ENCODE results near the gene CSF1R.

CSF1R gene

DNA sequence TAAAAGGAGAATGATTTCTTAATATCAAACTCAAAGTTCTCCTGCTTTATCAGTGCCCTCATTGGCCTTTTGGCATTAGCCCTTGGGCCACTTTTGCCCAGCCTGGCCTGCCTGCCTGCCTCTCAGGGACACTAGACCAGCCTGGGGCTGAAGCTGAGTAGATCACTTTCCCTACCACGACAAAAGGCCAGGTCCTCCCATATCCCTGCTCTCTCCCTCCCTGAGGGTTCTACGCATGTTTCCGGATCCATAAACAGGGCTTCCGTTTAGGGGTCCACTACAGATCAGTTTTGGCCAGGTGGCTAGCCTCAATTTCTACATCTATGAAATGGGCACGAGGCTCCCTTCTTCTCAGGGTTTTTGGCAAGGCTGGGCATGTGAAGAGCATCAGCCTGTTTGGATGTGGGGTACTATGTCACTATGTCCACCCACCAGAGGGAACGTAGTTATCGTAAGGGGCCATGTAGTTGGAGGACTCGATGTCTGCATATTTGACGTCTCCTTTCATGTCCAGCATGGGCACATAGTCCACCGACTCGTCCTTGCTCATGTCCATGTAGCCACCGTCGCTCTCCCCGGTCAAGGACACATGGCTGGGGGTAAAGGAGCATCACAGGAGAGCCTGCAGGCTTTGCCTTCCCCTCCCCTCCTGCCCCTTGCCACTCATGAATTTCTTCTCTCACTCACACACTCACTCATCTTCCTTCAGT, 35.2 kb upstream of the CSF1R start:
- in situ Hi-C loops (cut with HindIII; ENCODE audit: low sequenced_read_pairs): no loop called here

DNA sequence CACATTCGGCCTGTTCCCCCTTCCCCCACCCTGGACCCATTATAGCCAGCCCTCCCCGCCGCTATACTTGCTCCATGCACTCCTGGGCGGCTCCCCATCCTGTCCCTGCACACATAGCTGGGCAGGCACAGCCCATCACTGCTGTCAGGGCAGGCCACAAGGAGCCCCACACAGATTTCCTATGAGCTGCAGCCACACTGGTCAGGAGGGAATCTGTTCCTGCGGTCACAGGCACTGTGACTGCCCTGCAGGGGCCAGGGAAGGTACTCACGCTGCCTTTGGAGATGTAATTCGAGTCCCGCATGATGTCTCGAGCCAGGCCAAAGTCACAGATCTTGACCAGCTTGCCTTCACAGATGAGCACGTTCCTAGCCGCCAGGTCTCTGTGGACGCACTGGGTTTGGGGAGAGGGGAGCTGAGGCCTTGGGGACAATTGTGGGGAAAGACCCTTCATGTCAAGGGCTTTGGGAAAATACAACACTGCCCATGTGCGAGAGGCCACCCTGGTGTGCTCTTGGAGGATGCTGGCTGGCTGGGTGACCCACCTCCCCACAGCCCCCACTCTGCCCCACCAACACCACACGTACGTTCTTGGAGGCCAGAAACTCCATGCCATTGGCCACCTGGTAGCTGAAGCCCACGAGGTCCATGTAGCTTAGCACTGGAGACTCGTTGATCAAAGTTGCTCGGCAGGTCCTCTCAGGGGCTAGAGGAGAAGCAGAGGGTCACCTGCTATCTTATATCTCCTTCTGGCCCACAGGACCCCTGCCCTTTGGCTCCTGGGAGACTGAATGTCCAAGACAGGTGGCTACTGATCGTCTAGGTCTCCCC, 34.5 kb upstream of the CSF1R start:
- in situ Hi-C loops (cut with HindIII; ENCODE audit: low sequenced_read_pairs): no loop called here

GRCh38 chr5:150120062-150120441, 33.7 kb upstream of the CSF1R start:
- in situ Hi-C loops (cut with HindIII; ENCODE audit: low sequenced_read_pairs): no loop called here

- in situ Hi-C loops (cut with HindIII; ENCODE audit: low sequenced_read_pairs): no loop called here
Observed at GRCh38 chr5:150119421-150120061, 33.2 kb upstream of the CSF1R start.

- in situ Hi-C loops (cut with HindIII; ENCODE audit: low sequenced_read_pairs): no loop called here
Observed at GRCh38 chr5:150118561-150119229, 32.3 kb upstream of the CSF1R start.

DNA sequence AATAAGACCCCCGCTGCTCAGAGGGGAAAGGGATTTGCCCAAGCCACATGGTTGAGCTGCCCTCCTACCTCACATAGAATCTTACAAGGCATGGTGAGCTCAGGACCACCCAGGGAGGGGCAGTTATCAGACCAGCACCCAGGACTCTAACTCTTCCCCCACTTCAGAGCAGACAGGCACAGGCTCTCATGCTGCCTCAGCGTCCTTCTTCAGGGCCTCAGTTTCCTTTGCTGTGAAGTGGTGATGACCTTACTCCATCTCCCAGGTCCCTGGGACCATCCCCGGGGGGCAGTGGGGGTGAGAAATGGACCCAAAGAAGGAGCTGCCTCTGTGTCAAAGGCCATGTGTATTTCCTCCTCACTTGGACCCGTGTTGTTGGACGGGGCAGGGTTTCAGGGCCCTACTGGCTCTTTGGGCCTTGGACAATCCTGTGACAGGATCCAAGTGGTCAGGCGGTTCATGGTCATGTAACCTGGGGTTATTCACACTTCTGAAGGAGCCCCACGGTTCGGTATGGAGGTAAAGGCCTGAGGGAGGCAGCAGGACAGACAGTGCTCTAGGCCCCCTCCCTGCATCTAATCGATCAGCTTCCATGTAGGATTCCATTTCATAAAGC, 31.7 kb upstream of the CSF1R start:
- in situ Hi-C loops (cut with HindIII; ENCODE audit: low sequenced_read_pairs): no loop called here

- in situ Hi-C loops (cut with HindIII; ENCODE audit: low sequenced_read_pairs): no loop called here
Observed at GRCh38 chr5:150116667-150117400, 30.5 kb upstream of the CSF1R start.

DNA sequence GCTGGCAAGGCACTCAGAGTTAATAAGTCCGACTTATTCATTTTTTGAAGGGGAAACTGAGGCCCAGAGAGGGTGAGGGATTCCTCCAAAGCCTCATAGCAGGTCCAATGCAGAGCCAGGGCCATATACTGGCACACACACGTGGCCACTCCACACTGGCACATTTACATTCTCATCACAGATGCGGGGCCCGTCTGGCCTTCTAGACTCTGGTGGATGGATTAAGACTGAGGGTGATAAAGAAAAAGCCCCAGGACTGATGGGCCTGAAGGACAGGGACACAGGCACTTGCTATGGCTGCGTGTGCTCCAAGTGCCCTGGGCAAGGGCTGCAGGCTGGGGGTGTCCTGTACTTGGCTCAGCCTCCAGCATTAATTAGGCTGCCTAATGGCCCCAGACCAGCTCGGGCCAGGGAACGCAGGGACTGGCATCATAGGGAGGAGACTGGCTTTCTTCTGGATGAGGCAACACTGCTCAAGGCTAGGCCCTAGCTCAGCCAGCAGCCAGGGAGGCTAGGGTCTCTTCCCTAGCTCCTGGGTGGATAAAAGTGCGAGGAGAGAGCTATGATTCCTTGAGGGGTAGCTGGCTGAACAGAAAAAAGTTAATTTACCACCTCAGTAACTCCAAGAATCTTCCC, 28.5 kb upstream of the CSF1R start:
- in situ Hi-C loops (cut with HindIII; ENCODE audit: low sequenced_read_pairs): no loop called here

DNA sequence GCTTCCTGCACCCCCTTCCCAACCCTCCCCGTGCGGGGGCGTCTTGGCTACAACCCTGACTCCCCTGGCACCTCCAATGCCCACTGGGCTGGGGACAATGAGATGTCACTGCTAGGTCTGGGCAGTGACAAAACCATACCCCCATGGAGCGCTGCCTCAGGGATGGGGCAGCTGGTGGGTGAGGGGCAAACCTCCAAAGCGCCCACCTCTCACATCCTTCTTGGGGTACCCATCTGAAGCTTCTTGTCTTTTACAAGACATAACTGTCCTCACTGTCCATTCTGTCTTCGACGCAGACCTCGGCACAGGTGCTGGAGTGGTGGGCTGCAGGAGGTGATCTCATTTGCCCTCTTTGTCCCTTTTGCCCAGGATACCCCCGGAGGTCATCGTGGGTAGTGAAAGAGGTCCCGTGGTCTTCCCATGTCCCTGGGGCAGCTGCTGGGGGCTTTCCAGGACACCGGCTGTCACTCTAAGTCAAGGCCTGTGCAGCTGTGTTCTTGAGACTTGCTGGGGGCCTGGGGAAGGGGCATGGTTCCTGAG, 27.8 kb upstream of the CSF1R start:
- in situ Hi-C loops (cut with HindIII; ENCODE audit: low sequenced_read_pairs): no loop called here

DNA sequence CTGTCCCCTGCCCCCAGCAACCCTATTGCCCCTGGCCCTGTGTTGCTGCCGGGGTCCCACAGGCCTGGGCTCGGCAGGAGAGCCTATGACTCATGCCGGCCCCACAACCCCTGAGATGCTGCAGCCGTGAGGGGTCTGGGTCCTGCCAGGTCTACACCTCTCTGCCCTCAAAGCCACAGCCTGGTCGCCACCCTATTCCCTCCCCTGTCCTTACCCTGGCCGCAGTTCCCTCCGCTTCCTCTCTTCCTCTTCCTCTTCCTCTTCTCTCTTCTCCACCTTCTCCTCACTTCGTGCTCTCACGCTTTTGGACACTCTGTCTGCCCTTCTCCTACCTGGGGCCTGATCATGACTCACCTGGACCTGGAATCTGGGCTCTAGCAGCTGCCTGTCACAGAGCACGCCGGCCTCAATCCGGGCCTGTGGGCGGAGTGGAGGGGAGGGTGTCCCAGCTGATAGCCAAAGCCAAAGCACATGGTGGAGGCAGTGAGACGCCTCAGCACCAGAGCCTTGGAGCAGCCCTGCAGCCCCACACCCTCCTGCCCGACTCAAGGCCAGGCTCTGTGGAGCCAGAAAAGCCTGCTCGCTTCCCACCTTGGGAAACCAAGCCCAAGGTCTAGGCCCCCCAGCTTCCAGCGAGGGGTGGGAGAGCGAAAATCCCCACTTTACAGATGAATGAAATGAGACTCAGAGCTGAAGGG, 26.8 kb upstream of the CSF1R start:
- in situ Hi-C loops (cut with HindIII; ENCODE audit: low sequenced_read_pairs): no loop called here

DNA sequence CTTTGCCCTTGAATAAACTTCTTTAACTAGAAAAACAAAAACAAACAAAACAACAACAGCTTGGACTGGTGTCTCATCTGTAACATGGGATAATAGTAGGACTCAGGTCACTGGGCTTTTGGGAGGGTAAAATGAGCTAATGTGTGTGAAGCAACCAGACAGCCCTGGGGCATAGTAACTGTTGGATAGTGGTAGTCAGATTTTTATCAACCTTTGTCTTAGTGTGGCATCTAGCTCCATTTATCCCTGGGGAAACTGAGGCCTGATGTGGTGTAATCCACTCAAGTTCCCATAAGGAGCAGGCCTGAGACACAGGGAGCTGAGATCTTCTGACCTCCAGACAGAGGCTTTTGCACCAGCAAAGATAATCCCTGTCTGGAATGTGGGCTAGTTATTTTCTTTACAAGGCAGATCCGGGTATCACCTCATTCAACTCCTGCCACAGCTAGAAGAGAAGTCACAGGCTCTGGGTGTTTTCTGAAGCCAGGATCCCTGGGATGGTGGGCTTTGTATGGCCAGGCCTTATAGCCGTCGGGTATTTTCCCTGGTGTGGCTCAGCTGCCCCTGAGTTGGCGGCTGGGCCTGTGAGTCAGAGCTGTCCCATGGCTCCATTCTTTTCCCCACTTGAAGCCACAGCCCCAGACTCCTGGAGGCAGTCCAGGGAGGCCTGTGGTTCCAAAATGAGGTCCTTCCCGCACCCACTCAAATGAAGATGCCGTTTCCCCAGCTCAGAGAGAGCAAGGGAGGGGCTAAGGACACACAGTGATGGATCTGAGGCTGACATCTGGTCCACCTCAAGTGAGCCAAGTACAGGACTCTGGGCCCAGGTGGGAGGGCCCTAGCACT, 26.1 kb upstream of the CSF1R start:
- in situ Hi-C loops (cut with HindIII; ENCODE audit: low sequenced_read_pairs): no loop called here

DNA sequence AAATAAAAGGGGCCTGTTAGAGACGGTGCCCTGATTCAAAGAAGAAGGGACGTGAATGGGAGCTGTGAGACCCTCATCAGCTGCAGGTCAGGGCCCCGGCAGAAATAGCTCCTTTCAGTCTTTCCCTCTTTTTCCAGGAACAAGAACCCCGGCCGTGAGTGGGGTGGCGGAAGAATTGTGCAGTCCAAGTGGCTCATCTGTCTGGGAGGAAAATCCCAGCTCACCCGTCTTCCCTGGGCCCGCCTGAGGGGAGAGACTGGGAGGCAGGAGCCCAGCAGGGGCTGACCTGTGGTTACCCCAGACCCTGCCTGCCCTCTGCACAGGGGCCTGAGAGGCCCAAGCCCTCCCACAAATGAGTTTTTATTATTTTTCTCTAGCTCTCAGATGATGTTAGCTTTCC, 24.8 kb upstream of the CSF1R start:
- in situ Hi-C loops (cut with HindIII; ENCODE audit: low sequenced_read_pairs): no loop called here

DNA sequence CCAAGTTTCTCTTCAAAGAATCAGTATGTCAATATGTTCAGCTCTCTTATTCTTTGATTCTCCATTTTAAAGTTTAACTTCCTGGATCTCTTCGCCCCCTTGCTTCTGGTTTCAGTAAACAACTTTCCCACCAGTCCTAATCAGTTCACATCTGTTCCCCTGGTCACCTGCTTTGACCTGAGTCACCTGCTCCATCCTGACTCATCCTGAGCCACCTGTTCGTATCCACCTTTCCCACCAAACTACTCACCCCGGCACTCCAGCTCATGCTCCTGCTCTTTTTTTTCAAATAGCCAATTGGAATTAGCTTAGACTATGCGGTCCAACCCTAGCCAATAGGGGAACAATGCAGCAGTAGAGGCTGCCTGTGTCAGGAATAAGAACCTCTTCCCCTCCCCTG, 23.6 kb upstream of the CSF1R start:
- in situ Hi-C loops (cut with HindIII; ENCODE audit: low sequenced_read_pairs): no loop called here

DNA sequence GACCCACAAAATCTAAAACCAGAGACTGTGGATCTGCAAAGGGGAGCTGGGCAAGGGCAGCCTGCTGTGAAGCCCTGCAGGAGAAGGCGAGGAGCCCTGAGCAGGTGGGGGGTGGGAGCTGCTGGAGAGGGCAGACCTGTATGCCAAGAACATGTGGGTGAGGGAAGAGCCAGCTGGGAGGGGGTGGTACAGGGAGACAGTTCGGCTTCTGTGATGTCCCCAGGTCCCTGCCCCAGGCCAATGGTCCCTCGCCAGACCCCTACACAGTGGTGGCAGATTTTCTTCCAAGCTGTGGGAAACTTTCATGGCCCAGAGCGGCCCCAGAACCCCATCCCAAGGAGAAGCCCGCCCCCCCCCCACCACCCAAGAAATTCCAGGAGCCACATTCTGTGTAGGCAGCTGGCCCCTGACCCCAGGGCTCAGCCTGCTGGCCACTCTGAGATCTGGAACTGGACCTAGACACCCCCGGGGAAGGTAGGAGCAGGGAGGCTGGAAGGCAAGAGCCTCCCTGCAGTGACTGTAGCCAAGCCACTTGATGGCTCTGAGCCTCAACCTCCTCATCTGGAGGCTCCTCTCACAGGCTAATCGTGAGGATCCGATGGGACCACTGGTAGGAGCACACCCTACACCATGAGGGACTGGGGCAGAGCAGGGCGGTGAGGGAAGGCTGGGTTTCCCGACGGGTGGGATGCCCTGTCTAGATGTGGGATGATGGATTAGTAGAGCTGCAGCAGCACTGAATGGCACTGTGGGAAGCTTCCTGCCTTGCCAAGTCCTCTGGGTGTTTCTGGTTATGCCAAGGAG, 22.6 kb upstream of the CSF1R start:
- in situ Hi-C loops (cut with HindIII; ENCODE audit: low sequenced_read_pairs): no loop called here

GRCh38 chr5:150107909-150108447, 21.6 kb upstream of the CSF1R start:
- in situ Hi-C loops (cut with HindIII; ENCODE audit: low sequenced_read_pairs): no loop called here

DNA sequence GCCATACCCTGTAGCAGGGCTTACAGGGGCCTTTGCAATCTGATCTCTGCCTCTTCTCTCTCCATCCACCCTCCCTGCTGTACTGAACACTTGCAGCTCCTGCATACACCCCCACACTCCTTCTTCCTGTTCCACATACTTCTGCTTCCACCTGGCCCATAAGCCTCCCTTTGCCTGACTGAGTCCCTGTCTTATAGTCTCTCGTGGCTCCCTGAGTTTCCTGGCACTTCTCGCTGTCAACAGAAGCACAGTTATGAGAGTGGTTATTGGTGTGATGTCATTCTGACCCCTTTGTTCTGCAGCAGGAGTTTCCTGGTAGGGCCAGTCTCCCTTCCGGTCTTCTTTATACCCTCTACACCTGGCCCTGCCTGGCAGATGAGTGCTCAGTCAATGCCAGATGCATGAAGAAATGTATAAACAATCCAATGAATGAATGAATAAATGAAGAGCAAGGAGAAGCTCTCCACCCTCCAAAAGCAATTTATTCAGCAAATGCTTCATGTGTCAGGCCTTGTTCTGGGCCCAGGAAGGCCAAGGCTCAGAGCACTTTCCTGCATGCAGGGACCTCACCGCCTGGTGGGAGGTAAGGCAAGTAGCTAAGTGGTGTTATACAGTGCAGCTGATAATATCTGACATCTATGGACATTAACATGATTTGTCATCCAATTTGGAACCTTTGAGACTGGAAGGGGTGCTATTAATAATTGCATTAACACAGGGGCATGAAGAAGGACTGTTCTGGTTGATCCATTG, 20.5 kb upstream of the CSF1R start:
- in situ Hi-C loops (cut with HindIII; ENCODE audit: low sequenced_read_pairs): no loop called here

All from DLD1 (cell line).